ENCODE measurements around the gene WNK3.

DNA sequence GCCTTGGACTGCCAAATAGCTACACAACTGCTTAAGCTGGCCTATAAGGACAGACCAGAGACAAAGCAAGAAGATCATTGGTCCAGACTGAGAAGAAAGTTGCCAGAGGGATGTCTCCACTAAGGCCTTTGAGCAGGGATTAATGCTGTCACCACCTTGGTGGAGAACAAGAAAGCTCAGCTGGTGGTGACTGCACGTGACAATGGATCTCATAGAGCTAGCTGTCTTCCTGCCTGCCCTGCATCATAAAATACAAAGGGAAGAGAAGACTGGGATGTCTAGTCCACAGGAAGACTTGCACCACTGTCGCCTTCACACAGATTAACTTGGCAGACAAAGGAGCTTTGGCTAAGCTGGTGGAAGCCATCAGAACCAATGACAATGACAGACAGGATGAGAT is 134.3 kb downstream of the WNK3 start:
- no peak for TF ChIP-seq CTCF (IDR thresholded peaks at IDR 0.05)
- TF ChIP-seq RAD21 (IDR thresholded peaks at IDR 0.05; ENCODE audit: low read length), result no peak
- no peak for TF ChIP-seq TAF1 (IDR thresholded peaks at IDR 0.05; ENCODE audit: borderline replicate concordance, low read depth, low read length)
- TF ChIP-seq, protein P1, sequence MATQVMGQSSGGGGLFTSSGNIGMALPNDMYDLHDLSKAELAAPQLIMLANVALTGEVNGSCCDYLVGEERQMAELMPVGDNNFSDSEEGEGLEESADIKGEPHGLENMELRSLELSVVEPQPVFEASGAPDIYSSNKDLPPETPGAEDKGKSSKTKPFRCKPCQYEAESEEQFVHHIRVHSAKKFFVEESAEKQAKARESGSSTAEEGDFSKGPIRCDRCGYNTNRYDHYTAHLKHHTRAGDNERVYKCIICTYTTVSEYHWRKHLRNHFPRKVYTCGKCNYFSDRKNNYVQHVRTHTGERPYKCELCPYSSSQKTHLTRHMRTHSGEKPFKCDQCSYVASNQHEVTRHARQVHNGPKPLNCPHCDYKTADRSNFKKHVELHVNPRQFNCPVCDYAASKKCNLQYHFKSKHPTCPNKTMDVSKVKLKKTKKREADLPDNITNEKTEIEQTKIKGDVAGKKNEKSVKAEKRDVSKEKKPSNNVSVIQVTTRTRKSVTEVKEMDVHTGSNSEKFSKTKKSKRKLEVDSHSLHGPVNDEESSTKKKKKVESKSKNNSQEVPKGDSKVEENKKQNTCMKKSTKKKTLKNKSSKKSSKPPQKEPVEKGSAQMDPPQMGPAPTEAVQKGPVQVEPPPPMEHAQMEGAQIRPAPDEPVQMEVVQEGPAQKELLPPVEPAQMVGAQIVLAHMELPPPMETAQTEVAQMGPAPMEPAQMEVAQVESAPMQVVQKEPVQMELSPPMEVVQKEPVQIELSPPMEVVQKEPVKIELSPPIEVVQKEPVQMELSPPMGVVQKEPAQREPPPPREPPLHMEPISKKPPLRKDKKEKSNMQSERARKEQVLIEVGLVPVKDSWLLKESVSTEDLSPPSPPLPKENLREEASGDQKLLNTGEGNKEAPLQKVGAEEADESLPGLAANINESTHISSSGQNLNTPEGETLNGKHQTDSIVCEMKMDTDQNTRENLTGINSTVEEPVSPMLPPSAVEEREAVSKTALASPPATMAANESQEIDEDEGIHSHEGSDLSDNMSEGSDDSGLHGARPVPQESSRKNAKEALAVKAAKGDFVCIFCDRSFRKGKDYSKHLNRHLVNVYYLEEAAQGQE (IDR thresholded peaks at IDR 0.05; ENCODE audit: low read depth, low read length), result no peak
- TF ChIP-seq MAX (IDR thresholded peaks at IDR 0.05; ENCODE audit: low read depth), result no peak
- no peak for TF ChIP-seq SMC3 (IDR thresholded peaks at IDR 0.05; ENCODE audit: low read depth, low read length)
- no peak for TF ChIP-seq EP300 (IDR thresholded peaks at IDR 0.05; ENCODE audit: borderline replicate concordance in 1 of 2, low read depth in 1 of 2, low read length in 1 of 2)
- TF ChIP-seq EZH2phosphoT487 (IDR thresholded peaks at IDR 0.05; ENCODE audit: borderline replicate concordance, low read depth), result no peak
- TF ChIP-seq USF1 (IDR thresholded peaks at IDR 0.05; ENCODE audit: borderline replicate concordance, low read depth), result no peak
- TF ChIP-seq MEF2A (IDR thresholded peaks at IDR 0.05; ENCODE audit: borderline replicate concordance, low read depth), result no peak
- no peak for TF ChIP-seq POLR2AphosphoS5 (IDR thresholded peaks at IDR 0.05; ENCODE audit: low read depth, low read length)
